NCI-H69 (cell line): ENCODE data around the gene ZMYND11.
"Not testable (repeated sequence)": the region's sequence is repeated elsewhere in the genome, so short reads cannot be mapped to it uniquely, and the experiment has no call there.

ENCODE experiments used
- DNase-seq: peaks from one replicate; lab custom pipeline; 2025; lab: John Stamatoyannopoulos, UW

ZMYND11 gene

GRCh38 chr10:282294-283139 lies 147.3 kb downstream of the ZMYND11 start:
- DNase-seq: no peak

- no peak for DNase-seq
These were observed 147.9 kb downstream of the ZMYND11 start for GRCh38 chr10:283140-283479.

GRCh38 chr10:283916-284356 lies 148.7 kb downstream of the ZMYND11 start:
- DNase-seq: no peak

GRCh38 chr10:285216-285615 lies 150.0 kb downstream of the ZMYND11 start:
- no peak for DNase-seq

- no peak for DNase-seq
These were observed 151.9 kb downstream of the ZMYND11 start for GRCh38 chr10:287026-287709.

- no peak for DNase-seq
These were observed 152.6 kb downstream of the ZMYND11 start for GRCh38 chr10:287814-288213.

GRCh38 chr10:288316-289200 lies 153.3 kb downstream of the ZMYND11 start:
- DNase-seq: no peak

GRCh38 chr10:289581-289980 lies 154.3 kb downstream of the ZMYND11 start:
- DNase-seq: no peak

GRCh38 chr10:290026-290725 lies 154.9 kb downstream of the ZMYND11 start:
- DNase-seq: no peak

- DNase-seq: no peak
These were observed 158.4 kb downstream of the ZMYND11 start for GRCh38 chr10:293636-294035.

GRCh38 chr10:297567-297966 lies 162.3 kb downstream of the ZMYND11 start:
- DNase-seq: no peak

- no peak for DNase-seq
These were observed 162.8 kb downstream of the ZMYND11 start for GRCh38 chr10:298033-298432.

GRCh38 chr10:299512-299911 lies 164.3 kb downstream of the ZMYND11 start:
- DNase-seq: no peak

- no peak for DNase-seq
These were observed 164.7 kb downstream of the ZMYND11 start for GRCh38 chr10:299969-300368.

GRCh38 chr10:300580-300979 lies 165.3 kb downstream of the ZMYND11 start:
- not testable (repeated sequence) for DNase-seq

GRCh38 chr10:301536-301935 lies 166.3 kb downstream of the ZMYND11 start:
- DNase-seq: no peak
